ENCODE results near the gene SC5D.
A peak's percentile ranks its signal among the peaks of the same experiment; 100 is the strongest.

DNA sequence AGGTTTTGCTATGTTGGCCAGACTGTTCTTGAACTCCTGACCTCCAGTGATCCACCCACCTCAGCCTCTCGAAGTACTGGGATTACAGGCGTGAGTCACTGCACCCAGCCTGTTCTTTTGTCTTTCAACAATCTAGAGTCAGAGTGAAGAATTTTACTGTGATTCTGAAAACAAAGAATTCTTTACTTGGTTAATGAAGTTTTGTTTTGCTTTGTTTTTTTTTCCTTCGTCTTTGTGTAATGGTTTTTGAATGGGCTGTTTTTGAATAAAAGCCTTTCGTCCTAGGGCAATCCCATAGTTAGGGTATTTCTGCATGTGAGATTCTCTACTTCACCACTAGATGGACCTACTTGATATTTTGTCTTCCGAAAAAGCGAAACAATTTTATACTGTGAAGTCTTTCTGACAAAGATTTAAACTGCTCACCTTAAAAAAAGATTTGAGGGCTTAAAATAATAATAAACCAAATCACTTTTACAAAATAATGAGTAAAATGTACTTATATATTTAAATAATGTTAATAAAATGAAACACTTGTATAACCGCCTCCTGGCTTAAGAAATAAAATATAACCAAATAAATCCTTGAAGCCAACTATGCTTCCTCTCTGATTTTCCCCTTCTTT is 43.4 kb upstream of the SC5D start:
- TF ChIP-seq MZF1 (tag by site-specific recombination; IDR thresholded peaks at IDR 0.05; ENCODE audit: borderline replicate concordance) (no peak), TCF7L2 (IDR thresholded peaks at IDR 0.05; ENCODE audit: borderline replicate concordance, low read depth, low read length) (no peak), ZNF596 (tag by site-specific recombination; IDR thresholded peaks at IDR 0.05) (no peak), ZNF530 (tag by site-specific recombination; IDR thresholded peaks at IDR 0.05; ENCODE audit: low read depth) (no peak), ZNF211 (tag by site-specific recombination; IDR thresholded peaks at IDR 0.05; ENCODE audit: low read depth) (no peak), ZNF660 (tag by site-specific recombination; IDR thresholded peaks at IDR 0.05) (0 out of 2 replicates have a peak, but pooled peaks have one; percentile 34), ZBTB17 (tag by site-specific recombination; IDR thresholded peaks at IDR 0.05) (no peak), SALL2 (tag by site-specific recombination; IDR thresholded peaks at IDR 0.05; ENCODE audit: borderline replicate concordance) (no peak)
- TF ChIP-seq, protein P1, sequence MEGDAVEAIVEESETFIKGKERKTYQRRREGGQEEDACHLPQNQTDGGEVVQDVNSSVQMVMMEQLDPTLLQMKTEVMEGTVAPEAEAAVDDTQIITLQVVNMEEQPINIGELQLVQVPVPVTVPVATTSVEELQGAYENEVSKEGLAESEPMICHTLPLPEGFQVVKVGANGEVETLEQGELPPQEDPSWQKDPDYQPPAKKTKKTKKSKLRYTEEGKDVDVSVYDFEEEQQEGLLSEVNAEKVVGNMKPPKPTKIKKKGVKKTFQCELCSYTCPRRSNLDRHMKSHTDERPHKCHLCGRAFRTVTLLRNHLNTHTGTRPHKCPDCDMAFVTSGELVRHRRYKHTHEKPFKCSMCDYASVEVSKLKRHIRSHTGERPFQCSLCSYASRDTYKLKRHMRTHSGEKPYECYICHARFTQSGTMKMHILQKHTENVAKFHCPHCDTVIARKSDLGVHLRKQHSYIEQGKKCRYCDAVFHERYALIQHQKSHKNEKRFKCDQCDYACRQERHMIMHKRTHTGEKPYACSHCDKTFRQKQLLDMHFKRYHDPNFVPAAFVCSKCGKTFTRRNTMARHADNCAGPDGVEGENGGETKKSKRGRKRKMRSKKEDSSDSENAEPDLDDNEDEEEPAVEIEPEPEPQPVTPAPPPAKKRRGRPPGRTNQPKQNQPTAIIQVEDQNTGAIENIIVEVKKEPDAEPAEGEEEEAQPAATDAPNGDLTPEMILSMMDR (tag by site-specific recombination; IDR thresholded peaks at IDR 0.05): no peak
